ENCODE results near the gene IDH2.

The IDH2 gene

DNA sequence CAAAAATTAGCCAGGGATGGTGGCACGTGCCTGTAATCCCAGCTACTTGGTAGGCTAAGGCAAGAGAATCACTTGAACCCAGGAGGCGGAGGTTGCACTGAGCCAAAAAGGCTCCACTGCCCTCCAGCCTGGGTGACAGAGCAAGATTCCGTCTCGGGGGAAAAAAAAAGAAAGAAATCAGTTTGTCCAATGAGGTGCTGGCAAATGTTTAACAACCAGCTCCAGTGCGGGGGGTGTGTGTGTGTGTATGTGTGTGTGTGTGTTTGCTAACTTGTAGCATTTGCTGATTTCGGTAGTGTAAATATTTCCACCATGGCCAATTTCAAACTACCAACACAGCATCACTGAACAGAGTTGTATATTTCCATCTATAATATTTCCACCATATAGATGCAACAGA lies 23.8 kb upstream of the IDH2 start:
- no peak overlapping the region for H2BK15ac ChIP-seq (replicated peaks; ENCODE audit: low read depth)
- H3K79me1 ChIP-seq (ENCODE audit: low read length), result no peaks in the 10 kb centered on the region
- WGBS (ENCODE audit: extremely low coverage, insufficient coverage, low lambda C conversion rate), result no CpG with 5 or more reads among the region's 6 CpGs
- DNase-seq, result no peak
- H3K4me1 ChIP-seq (ENCODE audit: control insufficient read depth, low read depth, low read length), result no peaks in the 10 kb centered on the region
- H4K8ac ChIP-seq (ENCODE audit: low read depth, low read length), result no peak overlapping the region
- H3K4ac ChIP-seq (ENCODE audit: low read depth, low read length), result no peak overlapping the region
- no peak overlapping the region for H4K5ac ChIP-seq (ENCODE audit: low read length)
- no peak overlapping the region for H3K18ac ChIP-seq (ENCODE audit: low read length)
- H3K27ac ChIP-seq (ENCODE audit: low read depth, low read length), result no peak overlapping the region
- H3K27me3 ChIP-seq (ENCODE audit: insufficient read depth, low read length, poor library complexity), result no peaks in the 10 kb centered on the region
- H2AK5ac ChIP-seq (ENCODE audit: low read length), result no peak overlapping the region
- H3K56ac ChIP-seq (ENCODE audit: low read length), result no peak overlapping the region
- no peaks in the 10 kb centered on the region for H3K79me2 ChIP-seq (ENCODE audit: control insufficient read depth, insufficient read depth, low read length)
- H2BK5ac ChIP-seq (ENCODE audit: low read length), result no peak overlapping the region
- no peak overlapping the region for H3K4me2 ChIP-seq (ENCODE audit: low read length)
- H3K4me3 ChIP-seq (ENCODE audit: low read length), result no peak overlapping the region
- no peak overlapping the region for H2BK120ac ChIP-seq (ENCODE audit: low read depth, low read length)
- no peaks in the 10 kb centered on the region for H3K36me3 ChIP-seq (ENCODE audit: control insufficient read depth, insufficient read depth, low read length)
- H3K9ac ChIP-seq (ENCODE audit: low read length), result no peak overlapping the region
- no peak overlapping the region for H3K23ac ChIP-seq (ENCODE audit: low read length)

DNA sequence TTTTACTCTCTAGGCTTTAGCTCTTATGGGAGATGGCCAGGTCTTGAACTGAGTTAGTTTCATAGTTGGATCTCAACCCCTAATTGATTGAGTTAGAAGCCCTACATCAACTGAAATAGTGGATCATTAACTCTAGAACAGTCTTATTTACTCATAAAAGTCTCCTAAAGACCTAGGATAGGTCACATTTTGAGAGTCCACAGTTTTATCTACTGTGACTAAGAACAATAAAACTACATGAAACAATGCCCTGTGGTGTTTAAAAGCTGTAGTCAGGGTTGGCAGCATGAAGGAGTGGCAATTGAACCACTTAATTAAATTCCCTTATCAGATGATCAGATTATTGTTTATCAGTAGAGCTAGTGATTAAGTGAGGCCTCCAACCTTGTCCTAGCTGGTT lies 22.2 kb upstream of the IDH2 start:
- Histone ChIP-seq H3K23ac (ENCODE audit: low read length) (no peak overlapping the region), H3K27me3 (ENCODE audit: insufficient read depth, low read length, poor library complexity) (no peaks in the 10 kb centered on the region), H3K4me1 (ENCODE audit: control insufficient read depth, low read depth, low read length) (no peaks in the 10 kb centered on the region), H3K27ac (ENCODE audit: low read depth, low read length) (no peak overlapping the region), H3K4me3 (ENCODE audit: low read length) (no peak overlapping the region), H3K79me1 (ENCODE audit: low read length) (no peaks in the 10 kb centered on the region), H3K18ac (ENCODE audit: low read length) (no peak overlapping the region), H3K36me3 (ENCODE audit: control insufficient read depth, insufficient read depth, low read length) (no peaks in the 10 kb centered on the region), H3K9ac (ENCODE audit: low read length) (no peak overlapping the region), H2BK5ac (ENCODE audit: low read length) (no peak overlapping the region), H4K5ac (ENCODE audit: low read length) (no peak overlapping the region), H2AK5ac (ENCODE audit: low read length) (no peak overlapping the region), H3K4me2 (ENCODE audit: low read length) (no peak overlapping the region), H2BK120ac (ENCODE audit: low read depth, low read length) (no peak overlapping the region), H3K4ac (ENCODE audit: low read depth, low read length) (no peak overlapping the region), H4K8ac (ENCODE audit: low read depth, low read length) (no peak overlapping the region), H3K79me2 (ENCODE audit: control insufficient read depth, insufficient read depth, low read length) (no peaks in the 10 kb centered on the region), H2BK15ac (replicated peaks; ENCODE audit: low read depth) (no peak overlapping the region), H3K56ac (ENCODE audit: low read length) (no peak overlapping the region)
- DNase-seq, result no peak

DNA sequence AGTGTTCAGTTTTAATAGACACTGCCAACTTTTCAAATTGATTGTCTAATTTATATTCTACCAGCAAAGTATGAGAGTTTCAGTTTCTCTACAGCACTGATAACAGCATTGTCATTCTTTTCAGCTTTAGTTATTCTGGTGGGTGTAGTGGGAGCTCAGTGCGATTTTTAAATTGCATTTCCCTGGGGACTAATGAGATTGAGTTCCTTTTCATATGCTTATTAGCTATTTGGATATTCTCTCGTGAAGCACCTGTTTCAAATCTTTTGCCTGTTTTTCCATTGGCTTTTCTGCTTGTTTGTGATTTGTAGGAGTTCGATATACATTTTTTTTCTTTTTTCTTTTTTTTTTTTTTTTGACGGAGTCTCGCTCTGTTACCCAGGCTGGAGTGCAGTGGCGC lies 18.8 kb upstream of the IDH2 start:
- H2AK5ac ChIP-seq (ENCODE audit: low read length), result no peak overlapping the region
- no peaks in the 10 kb centered on the region for H3K36me3 ChIP-seq (ENCODE audit: control insufficient read depth, insufficient read depth, low read length)
- H3K4me2 ChIP-seq (ENCODE audit: low read length), result no peak overlapping the region
- no peak overlapping the region for H3K18ac ChIP-seq (ENCODE audit: low read length)
- H3K4ac ChIP-seq (ENCODE audit: low read depth, low read length), result no peak overlapping the region
- H4K8ac ChIP-seq (ENCODE audit: low read depth, low read length), result no peak overlapping the region
- no CpG with 5 or more reads among the region's 6 CpGs for WGBS (ENCODE audit: extremely low coverage, insufficient coverage, low lambda C conversion rate)
- no peaks in the 10 kb centered on the region for H3K79me1 ChIP-seq (ENCODE audit: low read length)
- no peaks in the 10 kb centered on the region for H3K4me1 ChIP-seq (ENCODE audit: control insufficient read depth, low read depth, low read length)
- H3K4me3 ChIP-seq (ENCODE audit: low read length), result no peak overlapping the region
- no peak overlapping the region for H4K5ac ChIP-seq (ENCODE audit: low read length)
- no peaks in the 10 kb centered on the region for H3K27me3 ChIP-seq (ENCODE audit: insufficient read depth, low read length, poor library complexity)
- H2BK120ac ChIP-seq (ENCODE audit: low read depth, low read length), result no peak overlapping the region
- no peak overlapping the region for H3K56ac ChIP-seq (ENCODE audit: low read length)
- no peak overlapping the region for H2BK15ac ChIP-seq (replicated peaks; ENCODE audit: low read depth)
- no peak overlapping the region for H3K23ac ChIP-seq (ENCODE audit: low read length)
- no peak overlapping the region for H3K27ac ChIP-seq (ENCODE audit: low read depth, low read length)
- no peak overlapping the region for H3K9ac ChIP-seq (ENCODE audit: low read length)
- no peak overlapping the region for H2BK5ac ChIP-seq (ENCODE audit: low read length)
- no peak for DNase-seq
- H3K79me2 ChIP-seq (ENCODE audit: control insufficient read depth, insufficient read depth, low read length), result no peaks in the 10 kb centered on the region

DNA sequence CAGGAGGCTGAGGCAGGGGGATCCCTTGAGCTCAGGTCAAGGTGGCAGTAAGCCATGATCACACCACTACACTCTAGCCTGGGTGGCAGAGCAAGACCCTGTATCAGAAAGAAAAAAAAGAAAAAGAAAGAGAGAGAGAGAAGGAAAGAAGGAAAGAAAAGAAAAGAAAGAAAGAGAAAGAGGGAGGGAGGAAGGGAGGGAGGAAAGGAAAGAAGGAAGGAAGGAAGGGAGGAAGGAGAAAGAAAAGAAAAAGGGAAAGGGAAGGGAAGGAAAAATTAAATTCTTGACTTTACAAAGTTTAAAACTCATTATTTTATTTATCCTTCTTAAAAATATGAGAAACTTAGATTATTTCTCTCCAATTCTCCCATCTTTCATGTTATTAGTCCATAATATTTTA lies 17.1 kb upstream of the IDH2 start:
- no peak overlapping the region for H4K8ac ChIP-seq (ENCODE audit: low read depth, low read length)
- no peak overlapping the region for H2BK15ac ChIP-seq (replicated peaks; ENCODE audit: low read depth)
- no peak overlapping the region for H2BK120ac ChIP-seq (ENCODE audit: low read depth, low read length)
- H3K27ac ChIP-seq (ENCODE audit: low read depth, low read length), result no peak overlapping the region
- H3K9ac ChIP-seq (ENCODE audit: low read length), result no peak overlapping the region
- no peak overlapping the region for H3K4me3 ChIP-seq (ENCODE audit: low read length)
- H2BK5ac ChIP-seq (ENCODE audit: low read length), result no peak overlapping the region
- no peaks in the 10 kb centered on the region for H3K4me1 ChIP-seq (ENCODE audit: control insufficient read depth, low read depth, low read length)
- no peak overlapping the region for H3K4ac ChIP-seq (ENCODE audit: low read depth, low read length)
- H3K79me1 ChIP-seq (ENCODE audit: low read length), result no peaks in the 10 kb centered on the region
- no peak overlapping the region for H4K5ac ChIP-seq (ENCODE audit: low read length)
- no peak overlapping the region for H3K23ac ChIP-seq (ENCODE audit: low read length)
- no peaks in the 10 kb centered on the region for H3K79me2 ChIP-seq (ENCODE audit: control insufficient read depth, insufficient read depth, low read length)
- no peak for DNase-seq
- no peaks in the 10 kb centered on the region for H3K36me3 ChIP-seq (ENCODE audit: control insufficient read depth, insufficient read depth, low read length)
- H3K18ac ChIP-seq (ENCODE audit: low read length), result no peak overlapping the region
- H2AK5ac ChIP-seq (ENCODE audit: low read length), result no peak overlapping the region
- no peak overlapping the region for H3K56ac ChIP-seq (ENCODE audit: low read length)
- H3K27me3 ChIP-seq (ENCODE audit: insufficient read depth, low read length, poor library complexity), result no peaks in the 10 kb centered on the region
- no peak overlapping the region for H3K4me2 ChIP-seq (ENCODE audit: low read length)

GRCh38 chr15:90115783-90116182 lies 13.5 kb upstream of the IDH2 start:
- H3K56ac ChIP-seq (ENCODE audit: low read length), result no peak overlapping the region
- H4K5ac ChIP-seq (ENCODE audit: low read length), result no peak overlapping the region
- H3K4me2 ChIP-seq (ENCODE audit: low read length), result no peak overlapping the region
- no peak overlapping the region for H4K8ac ChIP-seq (ENCODE audit: low read depth, low read length)
- H3K23ac ChIP-seq (ENCODE audit: low read length), result no peak overlapping the region
- H3K18ac ChIP-seq (ENCODE audit: low read length), result no peak overlapping the region
- no peak for DNase-seq
- H2AK5ac ChIP-seq (ENCODE audit: low read length), result no peak overlapping the region
- no peak overlapping the region for H3K4ac ChIP-seq (ENCODE audit: low read depth, low read length)
- no peak overlapping the region for H3K27ac ChIP-seq (ENCODE audit: low read depth, low read length)
- no peak overlapping the region for H3K9ac ChIP-seq (ENCODE audit: low read length)
- H3K36me3 ChIP-seq (ENCODE audit: control insufficient read depth, insufficient read depth, low read length), result no peaks in the 10 kb centered on the region
- H2BK5ac ChIP-seq (ENCODE audit: low read length), result no peak overlapping the region
- no peaks in the 10 kb centered on the region for H3K79me2 ChIP-seq (ENCODE audit: control insufficient read depth, insufficient read depth, low read length)
- no peak overlapping the region for H2BK15ac ChIP-seq (replicated peaks; ENCODE audit: low read depth)
- H3K27me3 ChIP-seq (ENCODE audit: insufficient read depth, low read length, poor library complexity), result no peaks in the 10 kb centered on the region
- no peak overlapping the region for H2BK120ac ChIP-seq (ENCODE audit: low read depth, low read length)
- no peak overlapping the region for H3K4me3 ChIP-seq (ENCODE audit: low read length)
- no CpG with 5 or more reads among the region's 2 CpGs for WGBS (ENCODE audit: extremely low coverage, insufficient coverage, low lambda C conversion rate)
- no peaks in the 10 kb centered on the region for H3K79me1 ChIP-seq (ENCODE audit: low read length)
- no peaks in the 10 kb centered on the region for H3K4me1 ChIP-seq (ENCODE audit: control insufficient read depth, low read depth, low read length)

- Histone ChIP-seq H3K27me3 (ENCODE audit: insufficient read depth, low read length, poor library complexity) (no peaks in the 10 kb centered on the region), H3K4me2 (ENCODE audit: low read length) (no peak overlapping the region), H3K79me1 (ENCODE audit: low read length) (no peaks in the 10 kb centered on the region), H2AK5ac (ENCODE audit: low read length) (no peak overlapping the region), H3K23ac (ENCODE audit: low read length) (no peak overlapping the region), H4K8ac (ENCODE audit: low read depth, low read length) (no peak overlapping the region), H3K9ac (ENCODE audit: low read length) (no peak overlapping the region), H3K79me2 (ENCODE audit: control insufficient read depth, insufficient read depth, low read length) (no peaks in the 10 kb centered on the region), H3K4ac (ENCODE audit: low read depth, low read length) (no peak overlapping the region), H4K5ac (ENCODE audit: low read length) (no peak overlapping the region), H2BK5ac (ENCODE audit: low read length) (no peak overlapping the region), H3K4me1 (ENCODE audit: control insufficient read depth, low read depth, low read length) (no peaks in the 10 kb centered on the region), H3K4me3 (ENCODE audit: low read length) (no peak overlapping the region), H3K27ac (ENCODE audit: low read depth, low read length) (no peak overlapping the region), H2BK120ac (ENCODE audit: low read depth, low read length) (no peak overlapping the region), H2BK15ac (replicated peaks; ENCODE audit: low read depth) (no peak overlapping the region), H3K56ac (ENCODE audit: low read length) (no peak overlapping the region), H3K18ac (ENCODE audit: low read length) (no peak overlapping the region), H3K36me3 (ENCODE audit: control insufficient read depth, insufficient read depth, low read length) (no peaks in the 10 kb centered on the region)
- DNase-seq, result no peak
- WGBS (ENCODE audit: extremely low coverage, insufficient coverage, low lambda C conversion rate), result no CpG with 5 or more reads among the region's 2 CpGs
These were observed 12.2 kb upstream of the IDH2 start for GRCh38 chr15:90114451-90114901.
